HG02610 (cell line): ENCODE results near the gene EEFSEC.

Source experiments
- ATAC-seq: cut with Tn5 transposase; IDR thresholded peaks from one replicate; pipeline ENCODE4 v1.9.1; 2021; ENCODE audit warnings: mild to moderate bottlenecking, moderate library complexity; ENCODE audit not compliant: unreplicated experiment

The EEFSEC gene

DNA sequence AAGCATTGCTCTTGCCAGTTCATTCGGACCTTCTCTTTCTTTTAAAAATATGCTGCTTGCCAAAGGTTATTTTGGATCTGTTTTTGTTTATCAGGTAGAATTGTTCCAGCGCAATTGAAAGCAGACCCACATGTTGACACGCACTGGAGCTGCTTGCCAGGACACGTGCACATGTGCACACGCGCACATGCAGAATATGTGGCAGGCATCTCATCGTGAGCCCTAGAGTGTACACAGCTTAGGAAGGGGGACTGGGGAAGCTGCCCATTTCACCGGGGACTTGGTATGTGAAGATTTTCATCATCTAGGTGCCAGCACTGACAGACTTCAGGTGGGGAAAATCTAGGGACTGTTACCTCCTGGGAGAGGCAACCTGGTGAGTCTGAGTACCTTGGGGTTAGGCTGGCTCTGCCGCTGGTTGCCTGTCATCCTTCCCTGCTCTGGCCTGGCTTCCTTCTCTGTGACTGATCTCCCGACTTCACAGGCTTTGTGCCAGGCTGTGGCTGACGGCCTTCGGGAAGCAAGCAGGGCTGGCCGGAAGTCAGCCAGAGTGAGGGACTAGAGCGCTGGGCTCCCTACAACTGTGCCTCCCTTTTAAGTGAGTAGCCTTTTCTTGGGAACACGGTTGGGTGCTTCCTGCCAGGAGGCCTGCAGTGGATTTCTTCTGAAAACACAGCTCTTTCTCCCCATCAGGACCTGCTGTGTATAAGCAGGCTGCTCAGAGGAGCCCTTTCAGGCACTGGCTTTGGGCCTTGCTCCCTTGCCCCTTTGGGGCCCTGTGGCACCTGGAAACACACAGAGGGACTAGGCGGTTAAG, 129.3 kb downstream of the EEFSEC start:
- ATAC-seq, result no peak

DNA sequence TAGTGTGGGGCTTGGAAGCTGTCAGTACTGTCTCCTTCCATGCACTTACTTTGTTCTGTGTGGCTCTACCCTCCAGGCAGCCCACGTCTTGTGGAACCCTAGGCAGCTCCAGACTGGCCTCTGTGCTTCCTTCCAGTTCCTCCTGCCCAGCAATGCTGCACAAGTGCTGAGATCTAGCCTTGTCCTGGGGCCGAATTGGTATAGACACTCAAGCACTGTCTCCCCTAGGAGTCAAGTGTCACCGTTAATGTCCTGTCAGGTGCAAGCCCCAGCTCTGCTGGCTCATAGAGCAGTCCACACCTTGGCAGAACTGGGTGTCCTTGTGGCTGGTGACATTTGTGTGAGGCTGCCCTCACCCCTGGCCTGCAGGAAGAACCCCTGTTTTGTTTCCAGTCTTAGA, 130.1 kb downstream of the EEFSEC start:
- no peak for ATAC-seq

DNA sequence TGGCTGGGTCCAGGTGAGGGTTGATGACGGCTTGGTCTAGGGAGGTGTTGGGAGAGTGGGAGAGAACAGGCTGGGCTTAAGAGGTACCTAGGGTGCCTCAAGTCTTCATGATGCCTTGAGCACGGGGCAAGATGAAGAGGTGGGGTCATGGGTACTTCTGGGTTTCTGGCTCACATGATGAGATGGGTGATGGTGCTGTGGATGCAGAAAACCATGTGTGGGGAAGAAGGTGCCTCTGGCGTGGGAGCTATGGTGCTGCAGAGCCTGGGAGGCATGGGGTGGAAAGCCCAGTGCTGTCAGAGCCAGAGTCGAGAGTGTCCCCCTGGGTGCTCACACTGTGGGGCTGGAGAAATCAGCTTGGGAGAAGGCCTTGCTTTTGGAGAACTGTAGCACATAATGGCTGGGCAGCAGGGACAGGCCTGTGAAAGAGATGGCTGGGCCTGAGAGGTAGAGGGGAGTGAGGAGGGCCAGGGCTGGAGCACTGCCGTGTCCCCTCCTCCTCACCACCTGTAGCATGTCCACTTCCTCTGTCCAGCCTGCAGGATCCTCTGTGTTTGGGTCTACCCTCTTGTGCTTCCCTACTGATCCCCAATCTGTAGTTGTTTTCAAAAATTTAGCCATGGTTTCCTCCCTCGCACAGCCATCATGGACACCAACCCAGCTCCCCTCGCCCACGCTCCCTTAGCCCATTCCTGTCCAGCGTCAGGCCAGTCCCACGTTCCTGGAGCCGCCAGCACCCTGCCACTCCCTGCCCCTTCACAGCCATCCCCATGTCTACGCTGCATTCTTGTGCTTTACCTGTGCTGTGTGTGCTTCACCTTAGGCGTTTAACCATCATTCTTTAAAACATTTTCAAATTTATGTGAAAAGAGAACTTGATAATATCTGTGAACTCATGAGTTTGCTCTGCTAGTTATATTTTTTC, 132.0 kb downstream of the EEFSEC start:
- ATAC-seq, result no peak

DNA sequence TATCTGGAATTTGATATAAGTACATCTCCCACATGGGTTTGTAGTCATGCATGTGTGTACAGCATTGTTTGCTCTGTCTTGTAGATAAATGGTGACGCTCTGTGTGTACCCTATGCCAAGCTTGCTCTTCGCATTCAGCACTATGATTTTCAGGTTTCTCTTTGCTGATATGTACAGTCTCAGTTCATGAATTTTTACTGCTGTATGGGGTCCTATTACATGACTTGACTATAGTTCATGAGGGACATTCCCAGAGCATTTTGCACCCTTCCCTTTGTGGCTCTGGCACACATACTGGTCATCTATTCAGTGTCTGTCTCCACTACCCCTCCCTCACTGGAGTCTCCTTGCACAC, 132.7 kb downstream of the EEFSEC start:
- no peak for ATAC-seq

DNA sequence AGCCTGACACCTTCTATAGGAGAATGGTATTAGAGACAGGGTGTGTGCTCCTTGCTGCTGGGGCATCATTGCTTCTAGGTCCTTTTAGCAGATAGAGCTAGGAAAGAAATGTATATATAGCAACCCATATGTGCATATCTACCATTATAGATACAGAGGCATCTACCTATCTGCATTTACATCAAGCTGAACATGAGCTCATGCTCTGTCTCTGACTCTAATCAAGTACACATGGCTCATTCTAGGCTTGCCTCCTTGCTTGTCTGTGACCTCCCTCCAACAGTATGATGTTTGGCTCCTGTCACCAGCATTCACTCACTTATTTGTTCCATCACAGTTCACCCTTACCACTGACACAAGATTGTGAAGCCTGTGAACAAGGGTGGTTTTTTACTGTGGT, 133.4 kb downstream of the EEFSEC start:
- no peak for ATAC-seq

DNA sequence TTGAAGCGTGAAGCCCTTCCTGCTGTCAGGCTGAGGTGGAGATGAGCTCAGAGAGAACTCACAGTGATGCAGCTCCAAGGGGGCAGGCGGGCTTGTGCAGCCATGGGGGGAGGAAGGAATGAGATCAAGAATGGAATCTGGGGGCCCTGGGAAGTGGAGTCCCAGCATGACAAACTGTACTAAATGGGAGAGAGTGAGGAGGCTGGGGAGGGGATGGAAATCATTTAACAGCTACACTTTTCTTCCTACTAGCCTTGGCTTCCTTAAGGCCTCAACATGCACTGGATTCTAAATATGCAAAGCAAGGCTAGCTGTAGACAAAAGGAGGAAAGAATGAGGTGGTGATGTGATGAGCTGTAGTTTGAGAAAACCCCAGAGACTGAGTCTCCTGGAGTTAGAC, 133.9 kb downstream of the EEFSEC start:
- ATAC-seq, result no peak

DNA sequence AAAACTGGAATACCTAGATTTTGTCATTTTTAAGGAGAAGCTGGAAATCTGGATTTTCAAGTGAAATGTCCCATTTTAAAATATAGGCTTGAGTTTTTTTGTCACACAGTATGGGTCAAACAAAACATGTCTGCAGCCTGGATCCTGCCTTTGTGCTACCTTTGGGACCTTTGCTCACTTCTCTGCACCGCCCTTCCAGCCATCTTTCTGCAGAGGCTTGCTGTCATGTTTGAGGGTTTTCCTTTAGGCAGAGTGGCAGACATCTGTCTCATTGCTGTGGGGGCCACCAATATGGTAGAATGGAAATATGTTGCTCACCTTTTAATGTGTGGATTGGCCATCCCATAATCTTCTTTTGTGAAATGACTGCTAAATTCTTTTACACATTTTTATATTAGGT, 136.3 kb downstream of the EEFSEC start:
- no peak for ATAC-seq

DNA sequence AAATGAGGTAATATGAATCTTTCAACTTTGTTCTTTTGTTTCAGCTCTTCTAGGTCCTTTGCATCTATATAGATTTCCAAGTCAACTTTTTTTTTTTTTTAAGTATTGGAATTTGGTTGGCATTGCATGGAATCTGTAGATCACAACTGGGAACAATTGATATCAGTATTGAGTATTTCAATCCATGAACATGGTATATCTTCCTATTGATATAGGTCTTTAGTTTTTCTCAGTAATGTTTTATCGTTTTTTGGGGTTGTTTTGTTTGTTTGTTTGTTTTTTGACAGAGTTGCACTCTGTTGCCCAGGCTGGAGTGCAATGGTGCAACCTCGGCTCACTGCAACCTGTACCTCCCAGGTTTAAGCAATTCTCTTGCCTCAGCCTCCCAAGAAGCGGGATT, 137.2 kb downstream of the EEFSEC start:
- no peak for ATAC-seq

DNA sequence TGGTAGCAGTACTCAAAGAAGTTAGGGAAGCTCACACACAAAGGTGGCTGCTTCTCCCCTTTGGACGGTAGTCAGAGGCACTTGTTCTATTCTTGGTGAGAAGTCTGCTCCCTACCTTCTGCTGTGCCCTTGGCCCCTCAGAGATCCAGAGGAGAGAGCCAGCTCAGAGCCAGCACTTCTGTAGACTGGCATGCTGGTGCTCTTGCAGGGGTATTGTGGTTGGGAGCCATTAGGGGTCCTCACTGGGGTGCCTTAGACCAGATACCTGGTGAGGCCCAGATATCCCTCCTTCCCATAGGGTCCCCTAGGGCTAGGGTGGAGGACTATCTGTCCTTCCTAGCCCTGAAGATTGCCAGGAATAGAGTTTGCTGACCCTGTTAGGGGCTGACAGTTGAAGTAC, 140.6 kb downstream of the EEFSEC start:
- no peak for ATAC-seq

DNA sequence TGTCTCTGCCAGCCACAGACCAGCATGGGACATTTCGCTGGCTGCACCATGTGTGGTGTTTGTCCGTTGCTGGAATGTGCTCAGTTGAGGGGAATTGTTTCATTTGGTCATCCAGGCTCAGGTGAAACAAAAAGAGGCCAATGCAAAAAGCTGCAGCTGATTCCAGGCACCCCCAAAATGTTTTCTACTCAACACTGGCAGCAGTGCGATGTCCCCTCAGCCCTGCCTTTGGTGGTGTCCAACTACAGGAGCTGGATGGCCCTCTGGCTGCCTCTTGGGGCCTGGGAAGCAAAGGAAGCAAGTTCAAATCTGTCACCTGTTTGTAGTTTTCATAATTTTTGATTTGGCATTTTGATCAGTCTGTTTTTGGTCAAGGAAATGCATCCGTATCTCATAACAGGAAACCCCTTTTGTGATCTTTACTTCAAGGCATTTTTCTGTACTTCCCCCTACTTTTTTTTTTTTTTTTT, 141.8 kb downstream of the EEFSEC start:
- ATAC-seq, result no peak

DNA sequence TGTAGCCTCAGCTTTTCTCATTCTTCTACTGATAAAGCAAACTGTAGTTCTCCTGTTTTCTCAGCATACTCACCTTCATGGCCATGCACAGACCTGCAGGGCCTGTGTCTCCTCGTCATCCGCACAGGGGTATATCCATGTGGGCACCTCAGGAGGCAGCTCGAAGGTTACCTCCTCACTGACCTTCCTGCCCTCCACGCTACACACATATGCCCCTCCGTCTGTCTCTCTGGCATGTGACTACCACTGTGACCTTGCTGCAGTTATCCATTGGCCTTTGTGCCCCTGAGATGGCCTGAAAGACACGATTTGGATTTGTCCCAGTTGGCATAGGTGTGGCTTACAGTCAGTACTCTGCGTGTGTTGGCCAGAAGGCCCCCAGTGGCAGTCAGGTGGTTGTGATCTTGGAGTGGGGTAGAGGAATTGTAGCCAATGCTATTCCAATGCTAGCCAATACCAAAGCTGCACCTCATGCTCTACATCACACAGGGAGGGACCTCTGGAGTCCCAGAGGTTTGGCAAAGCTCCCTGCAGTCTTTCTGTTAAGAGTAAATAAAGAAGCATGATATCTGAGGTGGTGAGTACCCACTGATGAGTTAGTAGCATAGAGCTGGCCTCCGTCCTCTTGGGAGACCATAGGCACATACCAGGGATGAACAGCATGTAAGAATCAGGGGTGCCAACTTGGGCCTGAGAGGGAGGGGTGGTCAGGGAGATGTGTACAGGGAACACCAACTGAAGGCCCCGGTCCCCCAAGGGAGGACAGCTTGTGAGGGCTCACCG, 143.4 kb downstream of the EEFSEC start:
- no peak for ATAC-seq

DNA sequence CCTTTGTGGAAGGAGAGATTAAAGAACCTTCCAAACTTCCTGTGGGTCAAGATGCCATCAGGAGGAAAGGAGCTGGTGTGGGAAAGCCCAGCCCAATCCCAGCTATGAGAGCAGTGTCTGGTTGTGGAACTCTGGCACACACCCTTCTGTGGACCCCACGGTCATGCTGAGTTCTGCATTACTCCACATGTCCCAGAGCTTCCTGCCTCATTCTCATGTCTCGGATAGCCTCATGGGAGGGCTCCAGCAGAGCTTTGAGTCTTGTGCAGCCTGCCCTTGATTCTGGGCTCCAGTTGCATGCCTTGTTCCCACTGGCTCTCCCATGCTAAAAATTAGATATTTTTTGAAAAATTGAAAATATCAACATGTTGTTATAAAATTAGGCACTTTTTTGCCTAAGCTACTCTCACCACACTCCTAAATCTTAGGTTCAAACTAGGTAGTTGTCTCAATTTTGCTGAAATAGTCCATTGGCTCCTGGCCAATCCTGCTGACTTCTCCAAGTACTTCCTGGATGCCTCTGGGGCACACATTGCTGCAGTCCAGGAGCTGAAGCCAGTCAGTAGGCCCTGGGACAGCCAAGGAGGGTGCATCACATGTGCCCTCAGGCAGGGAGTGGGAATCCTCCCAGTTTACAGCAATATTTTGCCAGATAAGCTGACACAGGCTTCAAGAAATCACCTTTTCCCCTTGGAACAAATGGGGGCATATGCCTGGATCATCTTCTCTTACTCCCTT, 144.3 kb downstream of the EEFSEC start:
- no peak for ATAC-seq

DNA sequence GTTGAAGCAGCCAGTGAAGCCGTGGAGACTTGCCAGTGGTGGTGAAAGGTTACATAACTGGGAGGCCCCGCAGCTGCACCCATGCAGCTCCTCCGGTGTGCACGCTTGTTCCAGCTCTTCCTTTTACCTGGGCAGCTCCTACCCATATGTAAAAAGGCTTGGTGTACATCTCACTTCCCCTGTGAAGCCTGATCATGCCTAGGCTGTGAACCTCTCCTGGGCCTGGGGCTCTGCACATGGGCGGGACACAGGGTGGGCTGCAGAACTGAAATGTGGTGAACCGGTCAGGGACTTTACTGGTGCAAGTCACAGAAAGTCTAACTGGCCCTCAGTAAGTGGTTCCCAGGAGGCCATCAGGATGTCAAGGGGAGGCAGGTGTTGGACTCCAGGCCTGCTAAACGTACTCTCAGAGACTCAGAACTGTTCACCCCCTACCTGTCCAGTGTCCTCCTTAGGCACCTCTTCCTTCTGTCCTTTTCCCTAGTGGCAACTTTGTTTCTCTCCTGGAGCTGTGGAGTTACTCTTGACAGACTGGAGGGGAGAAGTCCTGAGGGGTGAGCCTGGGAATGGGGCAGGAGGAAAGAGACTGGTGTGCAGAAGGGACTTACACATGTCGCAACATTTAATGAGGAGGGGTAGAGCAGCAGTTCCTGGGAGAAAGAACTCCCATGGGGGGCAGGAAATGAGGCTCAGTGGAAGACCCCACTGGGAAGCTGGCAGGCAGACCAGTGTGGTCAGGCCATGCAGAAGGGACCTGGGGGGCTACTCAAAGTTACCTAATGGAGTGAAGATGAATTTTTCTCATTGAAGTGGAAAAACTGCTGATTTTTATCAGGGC, 148.1 kb downstream of the EEFSEC start:
- no peak for ATAC-seq

DNA sequence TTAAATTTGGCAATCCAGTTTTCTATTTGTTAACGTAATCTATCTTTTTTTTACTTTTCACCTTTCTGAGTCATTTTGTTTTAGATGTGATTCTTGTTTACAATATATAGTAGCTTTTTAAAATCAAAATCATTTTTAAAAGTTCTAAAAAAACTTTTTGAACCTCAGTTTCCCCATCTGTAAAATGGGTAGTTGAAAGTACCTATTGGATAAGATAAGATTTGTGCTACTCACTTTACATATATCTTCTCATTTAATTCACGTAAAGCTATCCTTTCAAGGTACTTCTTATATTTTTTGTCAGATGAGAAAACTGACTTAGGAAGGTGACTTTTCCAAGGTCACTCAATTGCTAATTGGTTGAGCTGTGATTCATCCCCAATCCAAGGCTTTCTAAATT, 153.2 kb downstream of the EEFSEC start:
- ATAC-seq, result no peak

DNA sequence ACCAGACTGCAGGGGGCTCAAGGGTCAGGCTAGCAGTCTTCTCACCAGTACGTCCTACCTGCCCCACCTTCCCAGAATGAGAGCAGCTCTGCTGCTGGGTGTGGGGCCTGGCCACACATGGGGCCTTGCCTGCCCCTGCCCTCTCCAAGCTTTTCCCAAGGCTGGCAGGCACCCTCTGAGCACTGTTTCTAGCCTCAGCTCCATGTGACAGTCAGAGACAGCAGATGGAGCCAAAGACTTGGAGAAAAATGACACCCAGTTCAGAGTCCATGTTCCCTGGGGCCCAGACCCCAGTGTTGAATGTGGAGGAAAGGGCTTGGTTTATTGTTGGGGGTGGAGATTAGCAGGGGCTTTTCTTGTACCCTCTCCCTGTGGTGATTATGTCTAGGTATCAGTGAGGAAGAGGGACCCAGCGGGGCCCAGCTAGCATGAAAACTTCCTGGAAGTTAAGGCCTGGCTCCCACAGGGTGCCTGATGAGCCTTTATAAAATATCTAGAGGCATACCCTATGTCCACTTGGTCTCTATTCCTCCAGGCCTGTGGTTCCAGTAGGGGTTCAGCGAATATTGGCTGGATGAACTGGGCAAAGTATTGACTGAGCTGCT, 153.8 kb downstream of the EEFSEC start:
- ATAC-seq, result no peak

DNA sequence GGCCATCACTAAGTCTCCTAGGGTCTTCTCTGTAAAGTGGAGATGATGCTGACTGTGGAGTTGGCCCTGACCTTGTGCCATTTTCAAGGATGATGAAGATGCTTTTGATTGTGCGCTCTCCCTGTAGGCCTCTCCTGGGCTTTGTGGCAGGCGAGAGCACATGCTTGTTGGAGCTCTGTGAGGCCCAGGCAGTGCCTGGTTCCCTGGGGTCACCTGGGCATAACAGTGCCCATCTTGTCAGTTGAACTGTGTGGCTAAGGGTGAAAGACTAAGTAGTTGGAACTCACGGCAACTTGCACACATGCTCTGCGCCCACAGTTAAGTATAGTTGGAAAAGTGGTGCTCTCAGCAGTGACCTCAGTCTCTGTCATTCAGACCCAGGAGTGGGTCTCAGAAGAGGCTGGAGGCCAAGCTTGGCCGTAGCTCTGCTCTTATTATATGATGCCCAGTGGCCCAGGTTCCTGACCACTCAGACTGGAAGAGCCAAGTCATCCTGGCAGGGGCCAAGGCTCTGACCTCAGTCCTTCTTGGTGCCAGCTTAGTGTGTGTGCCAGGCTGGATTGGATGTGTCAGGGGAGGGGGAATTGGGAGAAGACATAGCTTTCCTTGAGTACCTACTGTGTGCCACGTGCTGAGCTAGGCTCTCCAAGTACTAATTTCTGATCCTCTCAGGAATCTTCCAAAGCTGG, 154.6 kb downstream of the EEFSEC start:
- ATAC-seq, result no peak

DNA sequence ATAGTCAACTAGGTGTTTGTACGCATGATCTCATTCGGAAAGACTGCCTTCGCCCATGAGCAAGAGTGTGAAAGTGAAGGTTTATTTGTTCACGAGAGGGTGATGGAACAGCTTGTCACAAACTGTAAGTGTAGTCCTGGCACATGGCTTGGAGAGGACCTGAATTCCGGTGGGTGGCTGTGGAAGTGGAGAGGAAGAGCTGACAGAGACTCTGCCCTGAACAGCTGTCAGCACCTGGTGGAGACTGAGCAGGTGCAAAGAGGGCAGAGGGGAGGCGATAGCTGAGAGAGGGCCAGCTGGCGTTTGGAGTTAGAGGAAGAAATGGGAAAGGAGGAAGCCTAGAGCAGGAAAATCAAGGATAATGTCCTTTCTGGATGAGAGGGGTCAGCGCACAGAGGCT, 155.7 kb downstream of the EEFSEC start:
- no peak for ATAC-seq

DNA sequence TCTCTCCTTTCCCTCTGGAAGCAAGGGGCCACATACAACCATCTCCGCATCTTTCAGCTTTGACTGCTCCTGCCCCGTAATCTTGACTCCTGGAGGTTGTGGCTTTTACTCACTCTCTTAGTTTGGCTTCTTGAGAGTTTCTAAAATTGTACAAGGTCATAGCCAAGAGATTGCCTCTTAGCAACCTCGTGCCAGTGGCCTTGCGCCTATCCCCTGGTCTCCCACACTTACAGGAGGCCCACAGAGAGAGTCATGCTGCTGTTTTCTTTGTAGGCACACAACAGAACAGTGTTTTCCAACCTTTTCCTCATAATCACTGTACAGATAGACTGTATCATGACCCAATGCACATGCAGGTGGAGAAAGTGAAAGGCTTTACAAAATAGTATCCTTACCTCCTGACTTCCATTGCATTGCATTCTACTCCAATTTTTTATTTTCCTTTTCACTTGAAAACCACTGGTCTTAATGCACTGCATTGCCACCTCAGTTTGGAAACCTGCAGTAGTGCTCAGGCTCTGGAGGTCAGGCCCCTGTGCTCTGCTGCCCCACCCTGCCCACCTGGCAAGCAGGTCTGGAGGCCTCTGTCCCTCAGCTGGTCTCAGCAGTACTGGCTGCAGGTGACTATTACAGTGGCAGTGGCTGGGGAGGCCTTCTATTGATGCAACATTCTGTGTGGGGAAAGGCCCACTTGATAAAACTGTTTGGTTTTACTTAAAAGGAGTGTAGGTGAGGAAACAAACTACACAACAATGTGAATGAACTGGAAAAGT, 157.2 kb downstream of the EEFSEC start:
- no peak for ATAC-seq
